GM23338 (cell line): ENCODE measurements around the gene PTGDS. TPM values are rescaled to one million over a fixed set of nuclear protein-coding genes. Genes with fewer than 3 reads are reported as not detected.

ENCODE experiments used
- CTCF ChIP-seq, 2 experiments: fragments of 200-600 bp in 1 of 2; sonication (generic) in 1 of 2; conservative IDR thresholded peaks; 2 replicates each; pipeline versions ENCODE4 v1.5.1 to v1.6.1; 2016 to 2017; ENCODE audit warnings: antibody characterized with exemption in 2 of 2, low read depth in 2 of 2, mild to moderate bottlenecking in 2 of 2, moderate library complexity in 1 of 2
- EZH2 ChIP-seq: fragments of 200-600 bp; sonication (generic); IDR thresholded peaks from one replicate; pipeline ENCODE4 v1.8.0; 2017; ENCODE audit warnings: antibody characterized with exemption, mild to moderate bottlenecking, low read depth; ENCODE audit not compliant: unreplicated experiment
- JUNB ChIP-seq: IDR thresholded peaks from one replicate; pipeline ENCODE4 v1.6.1; 2016; ENCODE audit warnings: antibody characterized with exemption; ENCODE audit not compliant: unreplicated experiment
- NANOG ChIP-seq: IDR thresholded peaks from 2 replicates; pipeline ENCODE4 v1.6.1; 2016; ENCODE audit warnings: antibody characterized with exemption, borderline replicate concordance
- POLR2AphosphoS5 ChIP-seq: IDR thresholded peaks from 2 replicates; pipeline ENCODE4 v1.6.1; 2016; ENCODE audit warnings: antibody characterized with exemption, low read depth
- STAT1 ChIP-seq: IDR thresholded peaks from one replicate; pipeline ENCODE4 v1.6.1; 2016; ENCODE audit warnings: antibody characterized with exemption; ENCODE audit not compliant: unreplicated experiment
- ZNF462 ChIP-seq: fragments of 250-450 bp; sonication (Bioruptor Pico); IDR thresholded peaks from 2 replicates; pipeline ENCODE4 v1.5.0; 2020; ENCODE audit warnings: mild to moderate bottlenecking, moderate library complexity
- polyA plus RNA-seq: library from polyadenylated mRNA; unstranded; fragments of >200 nt; fragmentation: Nextera tagmentation; extraction: Ambion mirVana; gene quantifications from 2 replicates; pipeline ENCODE4 v1.2.1, GENCODE V29; 2016
- total RNA-seq: library from RNA; depleted of rRNA; stranded (reverse); fragments of >200 nt; shearing (Covaris generic); gene quantifications from 2 replicates; pipeline ENCODE4 v1.2.3, GENCODE V29; 2014
- TF ChIP-seq, protein P1 (sequence below): IDR thresholded peaks from 2 replicates; pipeline ENCODE4 v1.6.1; 2016; ENCODE audit warnings: antibody characterized with exemption

Gene PTGDS
- total and polyA plus RNA-seq, 2 experiments from 2014 or later: 1.9 to 3.1 TPM

- TF ChIP-seq ZNF462 (CRISPR knock-in tag) (no peak), STAT1 (no peak), NANOG (no peak), JUNB (no peak), CTCF (conservative IDR thresholded peaks at IDR 0.05; ENCODE audit: low read depth in 2 of 2) (no peak), POLR2AphosphoS5 (no peak), EZH2 (no peak)
- TF ChIP-seq, protein P1, sequence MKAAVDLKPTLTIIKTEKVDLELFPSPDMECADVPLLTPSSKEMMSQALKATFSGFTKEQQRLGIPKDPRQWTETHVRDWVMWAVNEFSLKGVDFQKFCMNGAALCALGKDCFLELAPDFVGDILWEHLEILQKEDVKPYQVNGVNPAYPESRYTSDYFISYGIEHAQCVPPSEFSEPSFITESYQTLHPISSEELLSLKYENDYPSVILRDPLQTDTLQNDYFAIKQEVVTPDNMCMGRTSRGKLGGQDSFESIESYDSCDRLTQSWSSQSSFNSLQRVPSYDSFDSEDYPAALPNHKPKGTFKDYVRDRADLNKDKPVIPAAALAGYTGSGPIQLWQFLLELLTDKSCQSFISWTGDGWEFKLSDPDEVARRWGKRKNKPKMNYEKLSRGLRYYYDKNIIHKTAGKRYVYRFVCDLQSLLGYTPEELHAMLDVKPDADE: no peak
Observed at GRCh38 chr9:136973618-136974617, 3.4 kb upstream of the PTGDS start (continued).
